Activated T-cell treated with anti-CD3 and anti-CD28 coated beads for 1 hour (primary cell): ENCODE data around the gene CLCA1.

ENCODE experiments used
- DNase-seq: peaks from one replicate; pipeline ENCODE4 v3.0.0-alpha.2; 2020; ENCODE audit warnings: low read depth

Gene CLCA1, protein sequence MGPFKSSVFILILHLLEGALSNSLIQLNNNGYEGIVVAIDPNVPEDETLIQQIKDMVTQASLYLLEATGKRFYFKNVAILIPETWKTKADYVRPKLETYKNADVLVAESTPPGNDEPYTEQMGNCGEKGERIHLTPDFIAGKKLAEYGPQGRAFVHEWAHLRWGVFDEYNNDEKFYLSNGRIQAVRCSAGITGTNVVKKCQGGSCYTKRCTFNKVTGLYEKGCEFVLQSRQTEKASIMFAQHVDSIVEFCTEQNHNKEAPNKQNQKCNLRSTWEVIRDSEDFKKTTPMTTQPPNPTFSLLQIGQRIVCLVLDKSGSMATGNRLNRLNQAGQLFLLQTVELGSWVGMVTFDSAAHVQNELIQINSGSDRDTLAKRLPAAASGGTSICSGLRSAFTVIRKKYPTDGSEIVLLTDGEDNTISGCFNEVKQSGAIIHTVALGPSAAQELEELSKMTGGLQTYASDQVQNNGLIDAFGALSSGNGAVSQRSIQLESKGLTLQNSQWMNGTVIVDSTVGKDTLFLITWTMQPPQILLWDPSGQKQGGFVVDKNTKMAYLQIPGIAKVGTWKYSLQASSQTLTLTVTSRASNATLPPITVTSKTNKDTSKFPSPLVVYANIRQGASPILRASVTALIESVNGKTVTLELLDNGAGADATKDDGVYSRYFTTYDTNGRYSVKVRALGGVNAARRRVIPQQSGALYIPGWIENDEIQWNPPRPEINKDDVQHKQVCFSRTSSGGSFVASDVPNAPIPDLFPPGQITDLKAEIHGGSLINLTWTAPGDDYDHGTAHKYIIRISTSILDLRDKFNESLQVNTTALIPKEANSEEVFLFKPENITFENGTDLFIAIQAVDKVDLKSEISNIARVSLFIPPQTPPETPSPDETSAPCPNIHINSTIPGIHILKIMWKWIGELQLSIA

DNA sequence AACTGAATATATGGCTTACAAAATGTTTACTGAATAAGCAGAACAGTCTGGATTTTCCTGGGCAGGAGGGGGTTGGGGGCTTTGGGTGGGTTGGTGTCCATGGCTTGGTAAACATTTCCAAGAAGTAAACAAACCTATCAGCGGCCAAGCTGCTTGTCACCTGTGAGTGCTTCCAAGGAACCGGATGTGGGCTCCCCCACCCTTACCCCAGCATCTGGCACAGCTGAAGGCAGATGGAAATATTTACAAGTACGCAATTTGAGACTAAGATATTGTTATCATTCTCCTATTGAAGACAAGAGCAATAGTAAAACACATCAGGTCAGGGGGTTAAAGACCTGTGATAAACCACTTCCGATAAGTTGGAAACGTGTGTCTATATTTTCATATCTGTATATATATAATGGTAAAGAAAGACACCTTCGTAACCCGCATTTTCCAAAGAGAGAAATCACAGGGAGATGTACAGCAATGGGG lies at the start of gene CLCA1:
TSS of gene CLCA1 (plus strand) at position 427 of the 477 bp plus-strand sequence. CDS start at position 472, 45 bp downstream.
- DNase-seq: no peak

DNA sequence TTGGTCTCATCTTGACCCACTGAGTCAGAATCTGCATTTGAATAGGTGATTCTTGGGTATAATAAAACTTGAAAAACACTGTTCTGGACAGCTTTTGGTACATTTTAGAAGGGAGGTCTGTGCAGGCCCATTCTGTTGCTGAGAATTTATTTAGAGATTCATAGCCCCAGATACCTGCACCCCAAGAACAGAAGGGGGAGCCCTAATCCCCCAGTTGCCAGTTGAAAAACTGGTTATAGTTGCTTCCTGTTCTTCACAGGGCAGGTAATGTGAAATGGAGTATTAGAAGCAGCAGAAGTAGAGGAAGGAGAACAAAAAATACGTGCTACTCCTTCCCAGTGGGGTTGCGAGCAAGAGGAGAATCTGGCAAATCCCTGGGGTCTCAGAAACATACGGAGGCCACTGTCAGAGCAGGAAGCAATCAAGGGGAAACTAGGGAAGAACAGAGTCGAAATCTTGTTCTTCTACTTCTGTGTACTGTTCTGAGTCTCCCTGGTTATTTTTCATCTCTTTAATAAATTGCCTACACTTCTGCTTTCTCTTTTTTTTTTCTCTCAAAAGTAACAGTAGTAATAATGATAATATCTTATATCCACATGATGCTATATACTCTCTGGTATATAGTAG lies 49.3 kb upstream of the CLCA1 start:
- DNase-seq: peak; percentile 14

- DNase-seq: no peak
These were observed 47.0 kb upstream of the CLCA1 start for GRCh38 chr1:86421601-86422280.

GRCh38 chr1:86423473-86423872 lies 45.3 kb upstream of the CLCA1 start:
- DNase-seq: no peak

DNA sequence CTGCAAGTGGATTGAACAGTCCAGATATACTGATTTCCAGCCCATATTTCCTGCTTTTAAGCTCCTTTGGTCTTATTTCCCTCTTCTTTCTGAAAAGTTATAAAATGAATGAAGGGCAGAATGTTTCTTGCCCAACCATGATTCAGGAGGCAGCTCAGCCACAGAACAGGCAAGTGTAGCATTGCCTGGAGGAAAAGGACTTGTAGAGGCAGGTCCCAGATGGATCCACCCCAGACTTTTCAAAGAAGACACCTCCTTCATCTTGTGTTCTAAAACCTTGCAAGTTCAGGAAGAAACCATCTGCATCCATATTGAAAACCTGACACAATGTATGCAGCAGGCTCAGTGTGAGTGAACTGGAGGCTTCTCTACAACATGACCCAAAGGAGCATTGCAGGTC lies 44.9 kb upstream of the CLCA1 start, which contains the start of gene CLCA2:
TSS of gene CLCA2 (plus strand) at position 299 of the 400 bp plus-strand sequence. CDS start at position 376, 77 bp downstream.
- DNase-seq: no peak

DNA sequence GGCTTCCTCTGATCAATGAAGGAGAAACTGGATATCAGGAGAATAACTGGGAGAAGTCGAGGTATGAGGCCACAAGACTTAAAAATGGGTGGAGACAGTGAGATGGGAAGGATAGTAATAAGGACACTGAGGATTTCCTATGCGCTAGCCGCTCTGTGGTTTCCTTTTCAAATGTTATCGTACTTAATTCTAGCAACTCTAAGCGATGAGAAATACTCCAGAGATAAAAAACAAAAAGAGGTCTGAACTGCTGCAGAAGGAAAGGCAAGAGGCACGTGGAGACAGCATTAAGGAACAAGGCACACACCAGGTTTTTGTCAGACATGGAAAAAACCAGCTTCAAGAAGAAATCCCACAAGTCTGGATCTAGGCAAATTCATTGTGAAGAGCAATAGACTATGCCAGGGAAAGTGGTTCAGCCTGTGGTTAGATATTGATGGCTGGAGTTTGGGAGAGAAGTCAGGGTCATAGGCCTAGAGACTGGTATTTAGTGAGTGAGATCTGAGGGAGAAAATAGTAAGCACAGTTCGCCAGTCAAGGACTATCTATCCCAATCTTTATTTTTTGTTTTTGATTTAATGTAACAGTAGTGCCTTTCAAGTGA lies 39.5 kb upstream of the CLCA1 start:
- DNase-seq: no peak

DNA sequence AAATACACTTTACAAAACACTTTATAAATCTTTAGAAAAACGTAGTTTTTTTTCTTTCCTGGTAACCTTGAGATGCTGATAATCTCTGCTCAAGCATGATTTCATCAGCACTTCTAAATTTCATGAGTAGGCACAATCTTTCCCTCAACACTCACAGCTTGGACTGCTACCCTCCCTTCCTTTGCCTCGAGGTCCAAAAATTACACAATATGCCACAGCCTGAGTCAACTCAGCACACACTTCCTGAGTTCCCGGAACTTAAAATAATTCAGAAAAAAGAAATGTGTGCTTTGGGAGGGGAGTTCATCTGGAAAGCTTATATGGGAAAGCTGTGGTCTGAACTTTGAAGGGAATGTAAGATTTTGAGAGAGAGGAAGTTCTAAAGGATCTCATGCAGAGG lies 38.9 kb upstream of the CLCA1 start:
- DNase-seq: no peak

GRCh38 chr1:86430376-86430775 lies 38.4 kb upstream of the CLCA1 start:
- DNase-seq: no peak

GRCh38 chr1:86434059-86434458 lies 34.7 kb upstream of the CLCA1 start:
- no peak for DNase-seq

DNA sequence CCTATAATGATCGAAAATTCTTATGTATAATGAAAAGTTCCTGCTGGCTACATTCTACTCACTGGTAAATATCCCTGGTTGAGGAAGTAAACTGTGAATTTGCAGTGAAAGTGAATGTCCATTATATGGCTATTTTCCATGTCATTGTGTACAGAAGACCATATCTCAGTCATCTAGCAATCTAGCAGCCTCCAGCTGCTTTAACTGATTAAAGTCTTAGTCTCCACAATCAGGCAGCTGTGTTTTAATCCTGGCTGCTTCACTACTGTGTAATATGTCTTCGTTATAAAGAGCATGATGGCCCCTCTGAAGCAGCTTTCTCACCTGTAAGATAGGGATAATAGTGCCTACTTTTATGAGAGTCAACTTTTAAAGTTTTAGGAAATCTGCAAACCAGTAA lies 33.4 kb upstream of the CLCA1 start:
- DNase-seq: no peak

DNA sequence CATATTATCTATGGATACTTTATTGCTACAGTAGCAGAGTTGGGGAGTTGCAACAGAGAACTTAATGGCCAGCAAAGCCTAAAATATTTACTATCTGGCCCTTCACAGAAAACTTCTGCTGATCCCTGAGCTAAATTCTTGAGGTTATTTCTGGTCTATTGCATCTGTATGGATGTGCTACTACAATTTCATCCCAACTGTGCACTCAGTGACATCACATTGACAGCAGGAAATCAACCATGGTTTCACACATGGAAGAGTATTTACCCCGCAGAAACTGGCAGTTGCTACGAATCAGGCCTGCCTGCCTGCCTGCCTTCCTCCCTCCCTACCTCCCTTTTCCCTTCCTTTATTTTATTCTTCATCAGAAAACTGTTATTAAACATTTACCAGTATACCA lies 32.7 kb upstream of the CLCA1 start:
- no peak for DNase-seq

- no peak for DNase-seq
These were observed 27.1 kb upstream of the CLCA1 start for GRCh38 chr1:86441581-86441980.

- no peak for DNase-seq
These were observed 26.7 kb upstream of the CLCA1 start for GRCh38 chr1:86441997-86442396.

DNA sequence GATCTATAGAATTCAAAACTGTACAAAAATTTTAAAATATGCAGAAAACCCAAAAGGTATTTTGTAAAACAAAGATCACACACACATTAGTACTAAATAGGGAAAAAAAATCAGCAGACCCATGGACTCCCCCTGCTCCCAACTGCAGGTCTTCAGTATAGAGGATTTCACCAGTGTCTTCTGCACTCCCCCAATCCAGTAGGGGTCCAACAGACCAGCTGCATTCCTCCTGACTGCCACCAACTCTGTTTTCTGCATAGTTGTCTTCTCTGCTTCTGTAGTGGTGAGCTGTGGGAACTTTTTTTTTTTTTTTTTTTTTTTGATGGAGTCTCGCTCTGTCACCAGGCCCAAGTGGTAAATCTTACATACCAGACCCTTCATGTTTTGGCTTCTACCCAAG lies 22.8 kb upstream of the CLCA1 start:
- DNase-seq: no peak

DNA sequence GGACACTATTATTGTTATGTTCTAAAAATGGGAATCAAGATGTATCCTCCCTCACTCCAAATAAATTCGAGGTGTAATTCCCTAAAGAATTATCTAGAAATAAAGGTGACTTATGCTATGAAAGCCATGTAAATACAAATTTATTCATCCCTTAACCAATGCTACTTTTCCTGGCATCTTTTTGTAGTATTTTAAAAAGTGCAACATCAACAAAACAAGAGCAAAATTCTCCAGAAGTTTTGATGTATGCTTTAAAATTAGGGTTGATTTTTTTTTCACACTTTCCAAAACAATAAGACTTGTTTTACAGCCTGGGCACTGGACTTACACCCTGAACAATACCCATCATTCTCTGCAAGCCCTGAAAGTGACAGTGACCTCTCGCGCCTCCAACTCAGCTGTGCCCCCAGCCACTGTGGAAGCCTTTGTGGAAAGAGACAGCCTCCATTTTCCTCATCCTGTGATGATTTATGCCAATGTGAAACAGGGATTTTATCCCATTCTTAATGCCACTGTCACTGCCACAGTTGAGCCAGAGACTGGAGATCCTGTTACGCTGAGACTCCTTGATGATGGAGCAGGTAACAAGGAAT lies 21.4 kb upstream of the CLCA1 start:
- no peak for DNase-seq

GRCh38 chr1:86448670-86449069 lies 20.1 kb upstream of the CLCA1 start:
- no peak for DNase-seq

DNA sequence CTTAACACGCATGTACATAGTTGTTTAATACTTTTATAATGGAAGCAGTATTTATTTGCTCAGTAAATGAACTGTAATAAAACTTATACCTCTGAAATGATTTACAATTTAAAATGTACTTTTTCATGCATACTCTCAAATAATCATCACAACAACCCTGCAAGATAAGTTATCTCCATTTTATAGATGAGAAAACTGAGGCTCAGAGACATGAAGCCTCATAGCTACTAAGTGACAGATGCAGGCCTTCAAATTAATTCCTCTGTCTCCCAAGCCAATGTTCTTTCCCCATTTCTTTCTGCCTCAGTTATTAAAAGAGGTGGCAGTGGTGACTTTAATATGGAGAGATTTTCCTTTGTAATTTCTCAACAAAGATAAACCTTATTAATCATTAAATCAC lies 19.6 kb upstream of the CLCA1 start:
- DNase-seq: no peak

DNA sequence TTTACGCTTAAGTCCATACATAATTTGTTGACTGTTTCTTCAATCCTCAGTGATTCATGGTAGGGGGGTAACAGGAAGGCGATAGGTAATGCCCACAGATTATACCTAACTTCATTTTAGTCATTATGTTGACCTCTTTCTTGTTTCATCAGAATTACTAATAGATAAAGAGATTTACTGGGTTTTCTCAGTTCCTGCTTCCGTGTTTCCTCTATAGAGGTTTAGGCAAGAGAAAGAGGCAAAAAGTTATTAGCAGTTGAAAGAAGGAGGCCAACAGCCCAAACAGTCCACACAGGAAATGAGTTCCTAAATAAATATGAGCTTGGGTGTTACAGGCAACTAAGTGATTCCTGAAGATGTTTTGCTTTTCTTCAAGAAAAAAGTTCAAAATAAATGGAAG lies 17.9 kb upstream of the CLCA1 start:
- no peak for DNase-seq

- DNase-seq: no peak
These were observed 15.1 kb upstream of the CLCA1 start for GRCh38 chr1:86453664-86454063.

- DNase-seq: no peak
These were observed 13.7 kb upstream of the CLCA1 start for GRCh38 chr1:86455073-86455472.

- DNase-seq: no peak
These were observed 7.7 kb upstream of the CLCA1 start for GRCh38 chr1:86460998-86461397.
